NCI-H446 (cell line): ENCODE measurements around the gene PLXNA1.

Source experiments
- DNase-seq, 2 experiments: peaks; one replicate each; lab custom pipeline; 2025; lab: John Stamatoyannopoulos, UW

Gene PLXNA1

GRCh38 chr3:127018306-127018828 lies 35.5 kb downstream of the PLXNA1 start:
- no peak for DNase-seq

GRCh38 chr3:127019449-127019848 lies 36.5 kb downstream of the PLXNA1 start:
- no peak for DNase-seq

GRCh38 chr3:127020543-127020942 lies 37.6 kb downstream of the PLXNA1 start:
- DNase-seq: no peak

GRCh38 chr3:127022849-127023248 lies 39.9 kb downstream of the PLXNA1 start:
- DNase-seq: no peak

GRCh38 chr3:127025456-127025855 lies 42.5 kb downstream of the PLXNA1 start:
- DNase-seq: no peak

GRCh38 chr3:127026036-127026435 lies 43.1 kb downstream of the PLXNA1 start:
- DNase-seq: no peak

GRCh38 chr3:127026661-127027060 lies 43.7 kb downstream of the PLXNA1 start:
- DNase-seq: no peak

GRCh38 chr3:127027061-127027735 lies 44.3 kb downstream of the PLXNA1 start:
- no peak for DNase-seq

GRCh38 chr3:127027811-127028548 lies 45.1 kb downstream of the PLXNA1 start:
- no peak for DNase-seq

- no peak for DNase-seq
Observed at GRCh38 chr3:127028781-127029657, 46.1 kb downstream of the PLXNA1 start.

- no peak for DNase-seq
Observed at GRCh38 chr3:127029658-127030507, 47.0 kb downstream of the PLXNA1 start.

GRCh38 chr3:127030508-127031412 lies 47.8 kb downstream of the PLXNA1 start:
- DNase-seq: no peak

- DNase-seq: no peak
Observed at GRCh38 chr3:127031413-127031810, 48.5 kb downstream of the PLXNA1 start.

- no peak for DNase-seq
Observed at GRCh38 chr3:127031845-127032244, 48.9 kb downstream of the PLXNA1 start.

- no peak for DNase-seq
Observed at GRCh38 chr3:127032296-127032990, 49.5 kb downstream of the PLXNA1 start.
